SK-N-MC (cell line): ENCODE measurements around the gene SERPINA5.

Experiments
- EZH2 ChIP-seq: fragments of 200-600 bp; sonication (generic); IDR thresholded peaks from one replicate; pipeline ENCODE4 v1.6.1; 2017; ENCODE audit warnings: antibody characterized with exemption
- FOXP2 ChIP-seq: optimal IDR thresholded peaks from 2 replicates; pipeline ENCODE3; 2011; ENCODE audit warnings: mild to moderate bottlenecking, moderate library complexity; ENCODE audit not compliant: insufficient read depth; ENCODE audit errors: extremely low read length, control extremely low read depth
- POLR2AphosphoS5 ChIP-seq: IDR thresholded peaks from 2 replicates; pipeline ENCODE4 v1.6.1; 2012; ENCODE audit warnings: mild to moderate bottlenecking, low read depth, low read length, borderline replicate concordance

DNA sequence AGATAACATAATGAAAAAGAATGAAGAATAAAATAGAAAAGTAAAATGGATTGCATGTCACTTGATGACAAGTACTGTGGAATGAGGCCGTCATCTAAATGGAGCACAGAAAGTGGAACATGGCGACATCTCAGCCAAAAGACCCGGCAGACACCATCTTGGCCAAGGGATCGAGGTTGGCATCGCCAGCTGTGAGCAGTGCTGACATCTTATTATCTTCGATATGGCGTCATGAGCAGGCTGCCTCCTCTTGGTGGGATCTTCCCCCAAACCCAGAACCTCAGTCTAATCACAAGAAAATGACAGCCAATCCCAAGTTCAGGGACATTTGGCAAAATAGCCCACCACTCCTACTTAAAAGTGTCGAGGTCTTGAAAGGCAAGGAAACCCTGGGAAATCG lies 15.1 kb downstream of the SERPINA5 start:
- TF ChIP-seq POLR2AphosphoS5 (no peak), EZH2 (no peak), FOXP2 (no peak)
